SKM-1 treated with dmso at 0.1 percent for 144 hours (cell line): ENCODE results near the gene CNTNAP2.
A peak's percentile ranks its signal among the peaks of the same experiment; 100 is the strongest.

Source experiments
- DNase-seq: peaks from one replicate; lab custom pipeline; 2025; ENCODE audit not compliant: unreplicated experiment; lab: John Stamatoyannopoulos, UW

Gene CNTNAP2

GRCh38 chr7:148108381-148108780 is 1991.8 kb downstream of the CNTNAP2 start:
- DNase-seq, result no peak

GRCh38 chr7:148110097-148110868 is 1993.7 kb downstream of the CNTNAP2 start:
- no peak for DNase-seq

- DNase-seq, result no peak
Measured at GRCh38 chr7:148114804-148115203, 1998.2 kb downstream of the CNTNAP2 start.

- DNase-seq, result no peak
Measured at GRCh38 chr7:148115308-148115707, 1998.7 kb downstream of the CNTNAP2 start.

- no peak for DNase-seq
Measured at GRCh38 chr7:148116195-148116594, 1999.6 kb downstream of the CNTNAP2 start.

- DNase-seq, result no peak
Measured at GRCh38 chr7:148116829-148117403, 2000.3 kb downstream of the CNTNAP2 start.

- DNase-seq, result no peak
Measured at GRCh38 chr7:148118371-148118770, 2001.8 kb downstream of the CNTNAP2 start.

- DNase-seq, result no peak
Measured at GRCh38 chr7:148121401-148121800, 2004.8 kb downstream of the CNTNAP2 start.

GRCh38 chr7:148121847-148122246 is 2005.2 kb downstream of the CNTNAP2 start:
- peak; percentile 36 for DNase-seq

- DNase-seq, result peak; percentile 75
Measured at GRCh38 chr7:148124477-148124876, 2007.9 kb downstream of the CNTNAP2 start.

GRCh38 chr7:148127374-148127773 is 2010.8 kb downstream of the CNTNAP2 start:
- peak; percentile 80 for DNase-seq

GRCh38 chr7:148129023-148129422 is 2012.4 kb downstream of the CNTNAP2 start:
- DNase-seq, result peak; percentile 81

- no peak for DNase-seq
Measured at GRCh38 chr7:148135116-148135515, 2018.5 kb downstream of the CNTNAP2 start.

- no peak for DNase-seq
Measured at GRCh38 chr7:148135997-148136396, 2019.4 kb downstream of the CNTNAP2 start.

- peak; percentile 3 for DNase-seq
Measured at GRCh38 chr7:148142660-148143248, 2026.2 kb downstream of the CNTNAP2 start.

- DNase-seq, result no peak
Measured at GRCh38 chr7:148144827-148145226, 2028.2 kb downstream of the CNTNAP2 start.

GRCh38 chr7:148146346-148146745 is 2029.7 kb downstream of the CNTNAP2 start:
- no peak for DNase-seq

GRCh38 chr7:148147438-148147837 is 2030.8 kb downstream of the CNTNAP2 start:
- DNase-seq, result no peak

- no peak for DNase-seq
Measured at GRCh38 chr7:148148456-148148855, 2031.9 kb downstream of the CNTNAP2 start.

- no peak for DNase-seq
Measured at GRCh38 chr7:148149730-148150129, 2033.1 kb downstream of the CNTNAP2 start.

- DNase-seq, result no peak
Measured at GRCh38 chr7:148151778-148152177, 2035.2 kb downstream of the CNTNAP2 start.

GRCh38 chr7:148153616-148154284 is 2037.1 kb downstream of the CNTNAP2 start:
- DNase-seq, result no peak
